Kidney capillary endothelial cell (primary cell): ENCODE measurements around the gene CCER1.

Source experiments
- DNase-seq: peaks from one replicate; pipeline ENCODE4 v3.0.0-alpha.2; 2018; ENCODE audit warnings: low spot score

The CCER1 gene

GRCh38 chr12:90965204-90965603, 10.2 kb upstream of the CCER1 start:
- DNase-seq: no peak

GRCh38 chr12:90964616-90965015, 9.6 kb upstream of the CCER1 start:
- DNase-seq: no peak

DNA sequence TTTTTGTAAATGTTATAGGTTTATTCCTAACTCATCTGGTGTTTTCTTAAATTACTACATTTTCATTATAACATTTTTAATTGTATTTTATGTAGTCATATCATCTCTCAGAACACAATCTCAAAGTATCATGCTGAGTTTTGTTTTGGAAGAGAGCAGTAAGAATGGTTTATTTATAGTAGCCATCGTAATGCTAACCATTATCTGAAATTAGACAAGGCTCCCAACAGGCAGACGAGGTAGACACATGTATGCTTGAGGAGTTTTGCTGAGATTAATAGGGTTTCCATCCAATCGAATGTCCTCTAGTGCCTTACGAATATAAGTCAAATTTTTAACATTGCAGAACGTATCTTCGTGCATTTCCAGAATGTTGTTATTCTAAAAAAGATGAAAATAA, 9.0 kb upstream of the CCER1 start:
- no peak for DNase-seq

DNA sequence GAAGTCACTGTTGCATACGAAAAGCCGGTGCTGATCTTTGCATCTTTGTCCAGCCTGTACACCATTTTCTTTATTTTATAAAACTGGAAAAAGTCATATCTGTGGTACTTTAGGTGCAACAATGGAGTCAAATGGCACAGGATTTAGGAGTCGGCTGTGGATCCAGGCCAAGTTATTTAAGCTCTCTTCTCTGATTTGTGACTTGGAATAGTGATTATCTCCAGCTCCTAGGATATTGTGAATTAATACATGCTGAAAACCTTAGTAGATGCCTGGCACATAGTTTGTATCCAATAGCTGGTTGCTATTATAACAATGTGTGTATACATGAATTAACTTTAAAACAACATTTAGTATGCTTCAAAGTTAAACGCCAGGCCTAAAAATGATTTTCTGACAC, 6.2 kb upstream of the CCER1 start:
- DNase-seq: no peak

DNA sequence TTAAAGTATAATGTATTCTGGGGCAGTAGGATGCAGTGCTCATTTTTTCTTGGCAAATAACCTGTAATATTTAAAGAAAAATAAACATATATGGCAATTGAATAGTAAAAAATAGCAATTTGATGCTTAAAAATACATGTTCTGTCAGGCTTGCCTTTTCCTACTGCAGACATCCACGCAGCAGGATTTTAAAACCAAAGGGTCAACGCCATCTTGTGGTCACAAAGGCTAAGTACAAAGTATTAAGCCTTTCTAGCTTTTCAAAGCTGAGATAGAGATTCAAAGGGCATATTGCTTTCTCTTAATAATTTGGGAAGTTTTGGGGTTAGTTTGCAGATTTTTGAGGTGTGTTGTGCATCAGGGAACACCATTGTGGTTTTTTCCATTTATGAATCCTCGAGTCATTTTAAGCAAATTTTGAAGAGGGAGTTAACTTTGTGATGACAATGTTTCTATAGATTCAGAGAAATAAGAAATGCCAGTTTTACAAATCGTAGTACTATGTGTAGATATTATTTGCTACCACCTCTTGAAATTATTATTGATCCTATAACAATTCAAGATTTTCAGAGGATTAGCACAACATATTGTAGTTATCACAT, 4.7 kb upstream of the CCER1 start:
- DNase-seq: peak; percentile 52

GRCh38 chr12:90959032-90959431, 4.1 kb upstream of the CCER1 start:
- DNase-seq: no peak

GRCh38 chr12:90958347-90958746, 3.4 kb upstream of the CCER1 start:
- DNase-seq: no peak

DNA sequence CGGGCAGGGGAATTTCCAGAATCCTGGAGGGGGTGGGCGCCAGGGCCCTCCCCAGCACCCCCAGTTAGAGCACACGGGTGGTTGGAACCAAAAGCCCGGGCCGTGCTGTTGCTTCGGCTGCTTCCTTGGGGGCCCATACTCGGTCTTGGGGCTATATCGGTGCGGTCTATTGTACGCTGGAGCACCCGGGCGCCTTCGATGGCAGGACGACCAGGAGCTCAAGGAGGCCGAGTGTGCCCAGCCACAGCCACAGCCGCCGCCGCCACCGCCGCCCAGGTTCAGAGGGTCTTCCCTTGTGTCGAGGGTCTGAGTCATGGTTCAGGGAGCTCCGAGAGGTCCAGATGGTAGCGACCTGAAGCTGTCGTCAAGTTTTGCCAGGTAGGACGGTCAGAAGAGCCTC, 548 bp downstream of the CCER1 start:
- no peak for DNase-seq

- no peak for DNase-seq
These were observed 987 bp downstream of the CCER1 start for GRCh38 chr12:90953956-90954421.

DNA sequence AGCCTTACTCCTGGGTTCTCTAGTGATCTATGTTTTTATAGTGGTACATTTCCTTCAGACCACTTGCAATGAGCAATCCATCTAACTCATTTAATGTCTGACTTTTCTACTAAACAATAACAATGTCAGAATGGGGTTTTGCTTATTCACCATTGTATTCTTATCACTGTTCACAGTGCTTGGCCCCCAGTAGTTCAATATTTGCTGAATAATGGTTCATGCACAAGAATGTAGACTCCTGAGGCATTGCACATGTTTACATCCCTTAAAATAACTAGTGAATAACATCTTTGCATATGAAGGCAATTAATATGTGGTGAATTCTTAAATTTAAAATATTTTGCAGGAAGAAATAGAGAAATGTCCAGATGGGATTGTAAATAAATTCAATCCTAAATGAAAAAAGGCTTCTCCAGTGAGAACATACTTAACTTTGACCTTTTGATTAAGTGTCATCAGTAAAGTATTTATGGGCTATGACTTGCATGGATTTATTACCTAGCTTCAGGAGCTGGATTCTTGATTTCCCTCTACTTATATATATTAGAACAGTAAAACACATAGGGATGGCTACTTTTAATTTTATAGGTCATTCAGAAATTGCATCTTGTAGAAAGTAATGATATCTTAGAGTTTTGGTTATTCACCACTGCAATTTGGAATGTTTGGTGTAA, 3.4 kb downstream of the CCER1 start:
- no peak for DNase-seq

DNA sequence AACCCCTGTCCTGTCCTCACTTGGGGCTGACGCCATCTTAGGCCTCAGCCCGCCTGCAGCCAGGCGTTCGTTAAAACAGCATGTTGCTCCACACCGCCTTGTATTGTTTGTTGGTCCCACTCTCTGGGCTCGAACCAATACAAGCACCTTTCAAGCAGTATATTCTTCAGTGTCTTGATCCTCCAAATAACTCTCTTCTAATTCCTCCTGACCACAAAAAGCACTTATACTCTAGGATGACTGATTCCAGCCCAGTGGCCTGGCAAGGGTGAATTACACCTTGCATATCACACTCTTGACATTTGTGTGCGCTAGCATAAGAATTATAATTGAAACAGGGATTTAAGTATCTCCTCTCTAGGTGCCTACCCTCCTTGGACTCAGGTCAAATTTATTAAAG, 7.1 kb downstream of the CCER1 start:
- DNase-seq: no peak

- peak; percentile 23 for DNase-seq
These were observed 9.8 kb downstream of the CCER1 start for GRCh38 chr12:90945070-90945649.

- DNase-seq: no peak
These were observed 11.7 kb downstream of the CCER1 start for GRCh38 chr12:90943255-90943654.

DNA sequence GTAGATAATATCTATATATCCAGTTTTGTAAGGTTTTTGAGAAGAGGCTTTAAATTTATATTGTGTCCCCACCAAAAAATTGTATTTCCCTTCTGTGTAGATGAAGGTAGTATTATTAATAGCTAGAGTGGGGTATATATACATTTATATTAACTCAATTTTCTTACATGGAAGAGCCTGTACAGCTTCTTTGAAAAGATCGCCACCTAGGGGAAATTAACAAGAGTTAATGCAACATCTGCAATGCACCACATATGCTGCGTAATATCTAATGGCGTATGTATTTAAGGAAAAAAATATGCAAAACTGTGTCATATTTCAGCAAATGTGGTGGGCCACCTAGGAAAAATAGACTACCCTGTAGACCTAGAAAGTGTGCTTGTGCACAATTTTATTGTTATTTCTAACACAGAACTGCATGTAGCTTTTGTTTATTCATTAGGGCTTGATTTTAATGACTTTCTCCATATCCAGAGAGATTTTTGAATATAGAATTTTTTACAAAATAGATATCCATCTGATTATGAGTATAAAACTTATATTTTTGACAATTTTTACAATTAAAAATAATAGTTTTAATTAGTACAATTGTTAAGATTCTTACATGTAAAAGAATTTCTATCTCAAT, 14.0 kb downstream of the CCER1 start:
- DNase-seq: peak; percentile 55

DNA sequence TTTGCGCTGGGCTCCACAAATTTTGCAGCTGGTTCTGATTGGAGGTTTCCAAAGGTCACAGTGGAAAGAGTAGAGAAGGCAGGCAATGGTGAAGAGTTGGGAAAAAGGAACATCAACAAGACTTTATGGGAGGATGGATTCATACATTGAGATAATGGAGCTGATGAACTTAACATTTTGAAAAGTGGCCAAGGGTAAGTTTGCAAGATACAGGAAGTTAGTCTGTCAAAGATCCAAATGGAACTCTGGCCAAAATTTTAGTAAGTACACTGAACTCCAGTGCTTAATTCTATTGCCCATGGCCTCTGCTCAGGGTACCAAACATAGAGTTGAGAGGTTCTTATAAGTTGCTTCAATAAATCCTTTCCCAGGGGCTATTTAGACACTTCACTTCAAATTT, 15.6 kb downstream of the CCER1 start:
- DNase-seq: no peak

GRCh38 chr12:90938451-90938850, 16.5 kb downstream of the CCER1 start:
- peak; percentile 25 for DNase-seq

- DNase-seq: no peak
These were observed 17.3 kb downstream of the CCER1 start for GRCh38 chr12:90937651-90938050.

- no peak for DNase-seq
These were observed 18.6 kb downstream of the CCER1 start for GRCh38 chr12:90936230-90937005.

DNA sequence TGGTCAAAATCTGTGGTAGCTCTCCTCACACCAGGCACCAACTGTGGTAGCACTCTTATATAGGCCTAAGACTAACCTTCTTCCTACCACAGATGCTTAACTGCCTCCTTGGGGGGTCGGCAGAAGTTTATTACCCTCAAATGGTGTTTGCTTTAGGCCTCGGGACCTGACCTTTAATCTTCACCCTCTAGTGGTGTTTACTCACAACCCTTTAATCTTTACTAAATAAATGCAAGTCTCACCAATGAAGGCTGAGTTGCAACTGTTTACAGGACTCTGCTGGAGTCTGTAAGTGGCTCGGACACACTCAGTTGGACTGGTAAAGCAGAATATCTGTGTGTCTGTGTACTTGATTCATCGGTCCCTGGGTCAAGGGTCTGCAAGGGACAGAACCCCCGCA, 29.4 kb downstream of the CCER1 start:
- DNase-seq: no peak

DNA sequence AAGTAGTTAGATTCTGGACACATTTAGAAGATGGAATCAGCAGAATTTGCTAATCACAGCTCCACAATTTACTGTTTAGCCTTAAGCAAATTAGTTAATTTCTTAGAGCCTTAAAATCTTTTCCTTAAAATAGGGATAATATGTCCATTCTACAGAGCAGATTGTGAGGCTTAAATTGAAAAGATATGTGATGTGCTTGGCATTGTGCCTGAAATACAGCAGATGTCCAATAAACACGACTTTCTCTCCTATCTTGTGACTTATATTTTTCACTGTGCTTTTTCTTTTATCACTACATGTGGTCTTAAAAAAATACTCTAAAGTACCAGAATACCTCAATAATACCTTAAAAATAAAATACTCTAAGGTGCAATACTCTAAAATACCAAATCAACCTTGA, 30.6 kb downstream of the CCER1 start:
- no peak for DNase-seq

DNA sequence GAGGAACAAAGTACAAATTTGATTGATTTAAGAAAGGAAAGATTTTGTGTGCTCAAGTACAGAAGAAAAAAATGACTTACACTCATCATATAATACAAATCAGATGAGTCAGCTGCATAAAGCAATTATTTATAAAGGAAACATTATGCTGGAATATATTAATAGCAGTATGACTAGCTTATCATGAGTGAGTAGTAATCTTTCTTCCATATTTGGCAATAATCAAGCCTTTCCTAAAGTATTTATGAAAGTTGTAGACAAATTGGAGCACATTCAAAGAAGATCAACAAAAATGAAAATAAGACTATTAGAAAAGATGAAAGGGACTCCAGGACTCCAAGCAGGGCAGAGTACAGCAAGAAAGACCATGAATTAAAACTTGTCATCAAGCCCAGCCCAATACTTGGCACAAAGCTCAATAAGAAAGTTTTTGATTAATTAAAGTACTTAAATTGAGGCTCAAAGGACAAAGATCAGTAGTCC, 32.8 kb downstream of the CCER1 start:
- peak; percentile 37 for DNase-seq

- no peak for DNase-seq
These were observed 33.4 kb downstream of the CCER1 start for GRCh38 chr12:90921536-90921935.
